HCT116 (cell line): ENCODE measurements around the gene MXRA8. TPM values are rescaled to one million over a fixed set of nuclear protein-coding genes. Genes with fewer than 3 reads are reported as not detected.
A peak's percentile ranks its signal among the peaks of the same experiment; 100 is the strongest.

Experiments used
- ATAC-seq: fragments of 200-7000 bp; cut with Tn5 transposase; 2 replicates; pipeline ENCODE4 v1.9.1; 2020; ENCODE audit warnings: mild to moderate bottlenecking, moderate library complexity
- BruUV-seq: library from RNA; stranded (reverse); fragments of 400-500 nt; replicated peaks from 2 replicates; lab custom pipeline; 2021; lab: Mats Ljungman, UMichigan
- CTCF ChIA-PET: fragments of 300-600 bp; sonication (Branson Sonifier 250); formaldehyde crosslinking; loops from one replicate; lab custom pipeline; 2021; ENCODE audit warnings: antibody characterized with exemption; lab: Charles Lee
- POLR2A ChIA-PET: fragments of 300-600, 350-600 bp; sonication (Branson Sonifier 250); formaldehyde crosslinking; loops from one replicate; lab custom pipeline; 2021; ENCODE audit warnings: antibody characterized with exemption; lab: Charles Lee
- RAD21 ChIA-PET, 2 experiments: fragments of 300-600 bp; sonication (Branson Sonifier 250); formaldehyde crosslinking; loops; one replicate each; lab custom pipeline; 2023; ENCODE audit warnings: low total read pairs in 2 of 2; ENCODE audit not compliant: uncharacterized antibody in 2 of 2, unreplicated experiment in 2 of 2, low non-redundant PET in 1 of 2; lab: Charles Lee
- DNase-seq: peaks from one replicate; pipeline ENCODE4 v3.0.0-alpha.2; 2010; ENCODE audit warnings: low read depth, low spot score
- H2AFZ ChIP-seq: fragments of 200-600 bp; shearing (Covaris generic), sonication (generic); 2 replicates; pipeline ENCODE4 v1.6.1; 2017; ENCODE audit warnings: low read depth, mixed run types, mixed read lengths, antibody characterized with exemption, low read length; ENCODE audit not compliant: poor library complexity, severe bottlenecking
- H3K27ac ChIP-seq: 2 replicates; pipeline ENCODE4 v1.5.1; 2012; ENCODE audit warnings: low read depth, low read length
- H3K27me3 ChIP-seq: fragments of 200-600 bp; sonication (generic); 2 replicates; pipeline ENCODE4 v1.6.1; 2016; ENCODE audit warnings: mixed run types, low read length, mixed read lengths; ENCODE audit not compliant: insufficient read depth
- H3K36me3 ChIP-seq, 2 experiments: fragments of 200-500 bp in 1 of 2; fragments of 200-600 bp in 1 of 2; sonication (Bioruptor generic) in 1 of 2; sonication (generic) in 1 of 2; 2 replicates each; pipeline versions ENCODE4 v1.5.1 to v1.6.1; 2014 to 2016; ENCODE audit warnings: low read length in 2 of 2, inconsistent platforms in 1 of 2, mixed read lengths in 1 of 2, mixed run types in 1 of 2; ENCODE audit not compliant: insufficient read depth in 2 of 2, control insufficient read depth in 1 of 2
- H3K4me1 ChIP-seq, 2 experiments: fragments of 200-600 bp in 1 of 2; sonication (generic) in 1 of 2; 2 replicates each; pipeline versions ENCODE4 v1.5.1 to v1.6.1; 2012 to 2017; ENCODE audit warnings: low read length in 2 of 2, inconsistent platforms in 1 of 2, mild to moderate bottlenecking in 1 of 2, mixed read lengths in 1 of 2, mixed run types in 1 of 2, moderate library complexity in 1 of 2; ENCODE audit not compliant: insufficient read depth in 2 of 2, control insufficient read depth in 1 of 2
- H3K4me2 ChIP-seq: fragments of 200-600 bp; sonication (generic); 2 replicates; pipeline ENCODE4 v1.6.1; 2017; ENCODE audit warnings: mixed run types, low read length, mixed read lengths
- H3K4me3 ChIP-seq, 2 experiments: fragments of 200-600 bp in 1 of 2; sonication (generic) in 1 of 2; replicated peaks in 1 of 2; 2 replicates each; pipeline ENCODE4 v1.5.1; 2011 to 2016; ENCODE audit warnings: low read length in 2 of 2, control low read depth in 1 of 2, low read depth in 1 of 2, mild to moderate bottlenecking in 1 of 2, mixed read lengths in 1 of 2, mixed run types in 1 of 2
- H3K79me2 ChIP-seq: fragments of 200-600 bp; sonication (generic); 2 replicates; pipeline ENCODE4 v1.6.1; 2017; ENCODE audit warnings: mild to moderate bottlenecking, mixed run types, low read length, moderate library complexity, mixed read lengths; ENCODE audit not compliant: insufficient read depth
- H3K9ac ChIP-seq: fragments of 200-600 bp; sonication (generic); 2 replicates; pipeline ENCODE4 v1.6.1; 2016; ENCODE audit warnings: low read length, mixed read lengths
- H3K9me2 ChIP-seq: fragments of 200-600 bp; sonication (generic), shearing (Covaris generic); 2 replicates; pipeline ENCODE4 v1.6.1; 2017; ENCODE audit warnings: mixed run types, mild to moderate bottlenecking, moderate library complexity; ENCODE audit not compliant: insufficient read depth
- H3K9me3 ChIP-seq, 2 experiments: fragments of 200-500 bp in 1 of 2; fragments of 200-600 bp in 1 of 2; sonication (Bioruptor generic) in 1 of 2; sonication (generic) in 1 of 2; 2 replicates each; pipeline ENCODE4 v1.6.1; 2014 to 2017; ENCODE audit warnings: low read length in 2 of 2, mixed read lengths in 2 of 2, inconsistent platforms in 1 of 2, low read depth in 1 of 2, mild to moderate bottlenecking in 1 of 2, mixed run types in 1 of 2, moderate library complexity in 1 of 2; ENCODE audit not compliant: control insufficient read depth in 1 of 2, insufficient read depth in 1 of 2
- H4K20me1 ChIP-seq: fragments of 200-600 bp; sonication (generic), shearing (Covaris generic); 2 replicates; pipeline ENCODE4 v1.6.1; 2017; ENCODE audit warnings: mixed run types, mild to moderate bottlenecking, moderate library complexity; ENCODE audit not compliant: insufficient read depth
- CBX3 ChIP-seq: IDR thresholded peaks from 2 replicates; pipeline ENCODE4 v1.6.1; 2012; ENCODE audit warnings: low read depth
- CEBPB ChIP-seq: IDR thresholded peaks from 2 replicates; pipeline ENCODE4 v1.6.1; 2012; ENCODE audit warnings: low read depth
- ELF1 ChIP-seq: IDR thresholded peaks from 2 replicates; pipeline ENCODE4 v1.6.1; 2012; ENCODE audit warnings: low read depth, borderline replicate concordance
- EZH2phosphoT487 ChIP-seq: fragments of 200-600 bp; IDR thresholded peaks from 2 replicates; pipeline ENCODE4 v1.6.1; 2018; ENCODE audit warnings: antibody characterized with exemption, borderline replicate concordance
- FOSL1 ChIP-seq: IDR thresholded peaks from 2 replicates; pipeline ENCODE4 v1.6.1; 2012; ENCODE audit warnings: low read depth
- JUND ChIP-seq: IDR thresholded peaks from 2 replicates; pipeline ENCODE4 v1.6.1; 2012
- POLR2AphosphoS5 ChIP-seq: IDR thresholded peaks from 2 replicates; pipeline ENCODE4 v1.6.1; 2011; ENCODE audit warnings: mild to moderate bottlenecking, low read depth, low read length, moderate library complexity
- SIN3A ChIP-seq: IDR thresholded peaks from 2 replicates; pipeline ENCODE4 v1.6.1; 2012; ENCODE audit warnings: low read depth
- SP1 ChIP-seq: IDR thresholded peaks from 2 replicates; pipeline ENCODE4 v1.6.1; 2012; ENCODE audit warnings: low read depth
- SRF ChIP-seq: IDR thresholded peaks from 2 replicates; pipeline ENCODE4 v1.6.1; 2012; ENCODE audit warnings: low read depth
- intact Hi-C: fragments of 100-400 bp; cut with micrococcal nuclease; formaldehyde crosslinking; loops from 2 replicates; pipeline ENCODE4 v1.10.0; 2022
- total RNA-seq: library from RNA; stranded (reverse); gene quantifications from one replicate; pipeline ENCODE4 v1.2.1, GENCODE V29; 2021; ENCODE audit not compliant: unreplicated experiment
- TF ChIP-seq, protein P1 (sequence below), 3 experiments: fragments of 200-600 bp in 1 of 3; sonication (generic) in 1 of 3; IDR thresholded peaks in 2 of 3; conservative IDR thresholded peaks in 1 of 3; 2 replicates each; pipeline ENCODE4 v1.5.1; 2012 to 2017; ENCODE audit warnings: low read depth in 2 of 3, low read length in 2 of 3, antibody characterized with exemption in 1 of 3, borderline replicate concordance in 1 of 3, control low read depth in 1 of 3, mild to moderate bottlenecking in 1 of 3, mixed read lengths in 1 of 3, mixed run types in 1 of 3, moderate library complexity in 1 of 3; ENCODE audit not compliant: insufficient read depth in 1 of 3
- TF ChIP-seq, protein P2 (sequence below): IDR thresholded peaks from 2 replicates; pipeline ENCODE4 v1.6.1; 2011; ENCODE audit warnings: mild to moderate bottlenecking, low read length, moderate library complexity; ENCODE audit not compliant: insufficient replicate concordance; ENCODE audit errors: extremely low read depth
- TF ChIP-seq, protein P3 (sequence below): IDR thresholded peaks from 2 replicates; pipeline ENCODE4 v1.6.1; 2012
- TF ChIP-seq, protein P4 (sequence below): IDR thresholded peaks from 2 replicates; pipeline ENCODE4 v1.6.1; 2012

The MXRA8 gene
- total RNA-seq, 1 experiment from 2014 or later: 0.74 TPM

DNA sequence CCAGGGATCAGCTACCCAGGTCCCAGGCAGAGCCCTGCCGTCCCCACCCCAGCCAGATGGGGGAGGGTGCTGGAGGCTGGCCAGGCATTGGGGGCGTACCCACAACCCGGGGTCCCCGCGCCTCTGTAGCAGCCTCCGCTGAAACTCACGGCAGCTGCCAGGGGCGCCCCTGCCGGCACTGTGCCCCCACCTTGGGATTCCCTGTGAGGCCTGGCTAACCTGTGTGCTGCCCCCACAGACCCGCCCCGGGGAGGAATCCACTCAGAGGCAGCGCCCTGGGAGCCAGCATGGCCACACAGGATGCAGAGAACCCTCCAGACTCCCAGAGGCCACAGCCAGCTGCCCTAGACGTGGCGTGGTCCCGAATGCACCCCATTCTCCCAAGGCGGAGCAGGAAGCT lies 13.0 kb downstream of the MXRA8 start:
- peak; percentile 8 for ATAC-seq
- no TSS peak for BruUV-seq
- no peaks in the 10 kb centered on the region for H3K9me2 ChIP-seq
- ChIA-PET POLR2A (no interaction called here), RAD21 (no interaction called here), CTCF (interaction anchor here (1.3 kb wide), 1 partner anchor 30 kb away, joined by 3 read pairs; the partner anchor contains the start of gene AURKAIP1)
- H4K20me1 ChIP-seq: no peaks in the 10 kb centered on the region
- peaks cover 41 to 56% of the 10 kb centered on the region in 2 experiments for H3K4me1 ChIP-seq
- intact Hi-C loops: loop anchor here (2.0 to 10.0 kb wide), 4 partner anchors 29 to 273 kb away; partner anchors contain the start of genes ACAP3, AURKAIP1, MIB2 and PUSL1
- DNase-seq: no peak
- peak overlapping the region; percentile 45 to 55 for H3K4me3 ChIP-seq
- no peak overlapping the region for H2AFZ ChIP-seq
- peak overlapping the region; percentile 96 for H3K4me2 ChIP-seq
- no peak for TF ChIP-seq ELF1
- TF ChIP-seq, protein P1, sequence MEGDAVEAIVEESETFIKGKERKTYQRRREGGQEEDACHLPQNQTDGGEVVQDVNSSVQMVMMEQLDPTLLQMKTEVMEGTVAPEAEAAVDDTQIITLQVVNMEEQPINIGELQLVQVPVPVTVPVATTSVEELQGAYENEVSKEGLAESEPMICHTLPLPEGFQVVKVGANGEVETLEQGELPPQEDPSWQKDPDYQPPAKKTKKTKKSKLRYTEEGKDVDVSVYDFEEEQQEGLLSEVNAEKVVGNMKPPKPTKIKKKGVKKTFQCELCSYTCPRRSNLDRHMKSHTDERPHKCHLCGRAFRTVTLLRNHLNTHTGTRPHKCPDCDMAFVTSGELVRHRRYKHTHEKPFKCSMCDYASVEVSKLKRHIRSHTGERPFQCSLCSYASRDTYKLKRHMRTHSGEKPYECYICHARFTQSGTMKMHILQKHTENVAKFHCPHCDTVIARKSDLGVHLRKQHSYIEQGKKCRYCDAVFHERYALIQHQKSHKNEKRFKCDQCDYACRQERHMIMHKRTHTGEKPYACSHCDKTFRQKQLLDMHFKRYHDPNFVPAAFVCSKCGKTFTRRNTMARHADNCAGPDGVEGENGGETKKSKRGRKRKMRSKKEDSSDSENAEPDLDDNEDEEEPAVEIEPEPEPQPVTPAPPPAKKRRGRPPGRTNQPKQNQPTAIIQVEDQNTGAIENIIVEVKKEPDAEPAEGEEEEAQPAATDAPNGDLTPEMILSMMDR (IDR thresholded peaks at IDR 0.05 in 2 of 3, conservative IDR thresholded peaks at IDR 0.05 in 1 of 3; ENCODE audit: borderline replicate concordance in 1 of 3, insufficient read depth in 1 of 3, low read depth in 2 of 3, low read length in 2 of 3): 0 out of 6 replicates have a peak, but pooled peaks of 1 of the 3 experiments have one; percentile 6
- H3K27ac ChIP-seq: peak overlapping the region; percentile 100
- H3K36me3 ChIP-seq: peaks cover 2 to 17% of the 10 kb centered on the region in 2 experiments; a peak in 3 of 4 replicates
- H3K27me3 ChIP-seq: no peaks in the 10 kb centered on the region
- no peaks in the 10 kb centered on the region for H3K9me3 ChIP-seq
- peak overlapping the region; percentile 76 for H3K9ac ChIP-seq
- peaks cover 82% of the 10 kb centered on the region for H3K79me2 ChIP-seq

DNA sequence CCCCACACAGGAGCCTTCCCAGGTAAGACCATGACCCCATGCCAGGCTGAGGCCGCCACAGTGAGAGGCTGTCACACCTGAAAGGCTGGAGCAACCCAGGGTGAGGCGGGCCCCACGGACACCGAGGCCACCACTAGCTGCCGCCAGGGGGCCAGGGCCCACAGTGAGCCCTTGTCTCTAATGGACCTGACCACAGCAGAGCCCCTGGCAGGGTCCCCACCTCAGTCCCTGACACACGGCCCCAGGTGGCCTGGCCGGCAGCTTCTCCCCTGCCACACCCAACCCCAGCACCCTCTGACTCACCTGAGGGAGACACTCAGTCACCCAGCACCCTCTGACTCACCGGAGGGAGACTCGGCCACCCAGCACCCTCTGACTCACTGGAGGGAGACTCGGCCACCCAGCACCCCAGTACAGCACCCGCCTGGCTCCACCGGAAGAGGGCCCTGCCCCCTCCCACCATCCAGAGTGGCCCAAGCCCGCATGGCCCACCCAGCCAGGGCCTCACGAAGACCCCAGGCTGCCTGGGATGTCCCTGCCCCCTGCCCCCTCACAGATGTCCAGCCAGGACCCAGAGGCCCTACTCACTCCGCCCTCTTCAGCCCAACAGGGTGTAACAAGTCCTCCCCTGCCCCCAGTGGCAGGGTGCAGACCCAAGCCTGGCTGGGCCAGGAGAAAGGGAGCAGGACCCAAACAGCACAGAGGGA lies 13.5 kb downstream of the MXRA8 start:
- Histone ChIP-seq H3K9me2 (no peaks in the 10 kb centered on the region), H3K27ac (peak overlapping the region; percentile 100), H2AFZ (no peak overlapping the region), H4K20me1 (no peaks in the 10 kb centered on the region), H3K79me2 (peaks cover 83% of the 10 kb centered on the region), H3K4me2 (peak overlapping the region; percentile 96), H3K9ac (peak overlapping the region; percentile 76), H3K27me3 (no peaks in the 10 kb centered on the region), H3K9me3 (no peaks in the 10 kb centered on the region), H3K4me3 (peak overlapping the region; percentile 45 to 55), H3K36me3 (peaks cover 2 to 22% of the 10 kb centered on the region in 2 experiments; a peak in 3 of 4 replicates), H3K4me1 (peaks cover 41 to 56% of the 10 kb centered on the region in 2 experiments)
- ChIA-PET POLR2A (no interaction called here), CTCF (interaction anchor here (1.3 kb wide), 1 partner anchor 30 kb away, joined by 3 read pairs; the partner anchor contains the start of gene AURKAIP1), RAD21 (no interaction called here)
- intact Hi-C loops: loop anchor here (1.0 to 10.0 kb wide), 5 partner anchors 30 to 273 kb away; partner anchors contain the start of genes ACAP3, AURKAIP1, CCNL2 and MIB2
- BruUV-seq: no TSS peak
- ATAC-seq (peak; percentile 75), DNase-seq (peak; percentile 95)
- TF ChIP-seq, protein P2, sequence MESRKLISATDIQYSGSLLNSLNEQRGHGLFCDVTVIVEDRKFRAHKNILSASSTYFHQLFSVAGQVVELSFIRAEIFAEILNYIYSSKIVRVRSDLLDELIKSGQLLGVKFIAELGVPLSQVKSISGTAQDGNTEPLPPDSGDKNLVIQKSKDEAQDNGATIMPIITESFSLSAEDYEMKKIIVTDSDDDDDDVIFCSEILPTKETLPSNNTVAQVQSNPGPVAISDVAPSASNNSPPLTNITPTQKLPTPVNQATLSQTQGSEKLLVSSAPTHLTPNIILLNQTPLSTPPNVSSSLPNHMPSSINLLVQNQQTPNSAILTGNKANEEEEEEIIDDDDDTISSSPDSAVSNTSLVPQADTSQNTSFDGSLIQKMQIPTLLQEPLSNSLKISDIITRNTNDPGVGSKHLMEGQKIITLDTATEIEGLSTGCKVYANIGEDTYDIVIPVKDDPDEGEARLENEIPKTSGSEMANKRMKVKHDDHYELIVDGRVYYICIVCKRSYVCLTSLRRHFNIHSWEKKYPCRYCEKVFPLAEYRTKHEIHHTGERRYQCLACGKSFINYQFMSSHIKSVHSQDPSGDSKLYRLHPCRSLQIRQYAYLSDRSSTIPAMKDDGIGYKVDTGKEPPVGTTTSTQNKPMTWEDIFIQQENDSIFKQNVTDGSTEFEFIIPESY: peak; percentile 56
- TF ChIP-seq ELF1 (no peak), SRF (no peak), POLR2AphosphoS5 (peak; percentile 80), SIN3A (no peak), FOSL1 (no peak), EZH2phosphoT487 (no peak), SP1 (no peak), CEBPB (no peak), JUND (no peak), CBX3 (no peak)
- TF ChIP-seq, protein P3, sequence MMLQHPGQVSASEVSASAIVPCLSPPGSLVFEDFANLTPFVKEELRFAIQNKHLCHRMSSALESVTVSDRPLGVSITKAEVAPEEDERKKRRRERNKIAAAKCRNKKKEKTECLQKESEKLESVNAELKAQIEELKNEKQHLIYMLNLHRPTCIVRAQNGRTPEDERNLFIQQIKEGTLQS: no peak
- TF ChIP-seq, protein P4, sequence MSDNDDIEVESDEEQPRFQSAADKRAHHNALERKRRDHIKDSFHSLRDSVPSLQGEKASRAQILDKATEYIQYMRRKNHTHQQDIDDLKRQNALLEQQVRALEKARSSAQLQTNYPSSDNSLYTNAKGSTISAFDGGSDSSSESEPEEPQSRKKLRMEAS: no peak
